Activated gamma-delta T cell treated with anti-CD3 and anti-CD28 coated beads, Interleukin-2, amount 50 U/mL, for 16 hours (primary cell): ENCODE results near the gene PRKAA1.
"Not testable (repeated sequence)": the region's sequence is repeated elsewhere in the genome, so short reads cannot be mapped to it uniquely, and the experiment has no call there.

Experiments used
- DNase-seq: peaks from one replicate; pipeline ENCODE4 v3.0.0-alpha.2; 2020; ENCODE audit warnings: low read depth

Gene PRKAA1

GRCh38 chr5:40825461-40826043 lies 27.4 kb upstream of the PRKAA1 start:
- DNase-seq, result not testable (repeated sequence)

GRCh38 chr5:40823459-40823858 lies 25.3 kb upstream of the PRKAA1 start:
- DNase-seq, result no peak

GRCh38 chr5:40813698-40814281 lies 15.6 kb upstream of the PRKAA1 start:
- DNase-seq, result no peak

GRCh38 chr5:40812125-40812524 lies 14.0 kb upstream of the PRKAA1 start:
- DNase-seq, result no peak

GRCh38 chr5:40801771-40802562 lies 3.8 kb upstream of the PRKAA1 start:
- no peak for DNase-seq

GRCh38 chr5:40799258-40799657 lies 1.1 kb upstream of the PRKAA1 start:
- DNase-seq, result no peak

- DNase-seq, result no peak
Observed at GRCh38 chr5:40798801-40799210, 632 bp upstream of the PRKAA1 start.

GRCh38 chr5:40797273-40798011 lies 732 bp downstream of the PRKAA1 start:
- peak; percentile 59 for DNase-seq

GRCh38 chr5:40796487-40796889 lies 1.7 kb downstream of the PRKAA1 start:
- no peak for DNase-seq

- DNase-seq, result not testable (repeated sequence)
Observed at GRCh38 chr5:40794877-40795276, 3.3 kb downstream of the PRKAA1 start.

GRCh38 chr5:40794340-40794739 lies 3.8 kb downstream of the PRKAA1 start:
- not testable (repeated sequence) for DNase-seq

- not testable (repeated sequence) for DNase-seq
Observed at GRCh38 chr5:40792691-40793090, 5.5 kb downstream of the PRKAA1 start.

GRCh38 chr5:40791715-40792139 lies 6.4 kb downstream of the PRKAA1 start:
- DNase-seq, result no peak

- DNase-seq, result no peak
Observed at GRCh38 chr5:40790947-40791593, 7.1 kb downstream of the PRKAA1 start.

- not testable (repeated sequence) for DNase-seq
Observed at GRCh38 chr5:40788941-40789340, 9.2 kb downstream of the PRKAA1 start.

GRCh38 chr5:40787986-40788385 lies 10.2 kb downstream of the PRKAA1 start:
- no peak for DNase-seq

GRCh38 chr5:40786664-40787063 lies 11.5 kb downstream of the PRKAA1 start:
- DNase-seq, result not testable (repeated sequence)

GRCh38 chr5:40784916-40785315 lies 13.3 kb downstream of the PRKAA1 start:
- no peak for DNase-seq

- no peak for DNase-seq
Observed at GRCh38 chr5:40784027-40784653, 14.0 kb downstream of the PRKAA1 start.

GRCh38 chr5:40781843-40782409 lies 16.2 kb downstream of the PRKAA1 start:
- DNase-seq, result no peak

GRCh38 chr5:40780858-40781257 lies 17.3 kb downstream of the PRKAA1 start:
- DNase-seq, result no peak
